Left lobe of liver (tissue), 2 donors: ENCODE measurements around the gene TBC1D24. TPM values are rescaled to one million over a fixed set of nuclear protein-coding genes. Genes with fewer than 3 reads are reported as not detected.

Source experiments
- ATAC-seq: fragments of 200-7000 bp; cut with Tn5 transposase; one replicate; pipeline ENCODE4 v1.9.1; 2020; ENCODE audit warnings: mild to moderate bottlenecking, moderate library complexity
- DNase-seq: peaks from one replicate; pipeline ENCODE4 v3.0.0-alpha.2; 2020; ENCODE audit warnings: low spot score
- total RNA-seq: library from RNA; stranded (reverse); gene quantifications from one replicate; pipeline ENCODE4 v1.2.1, GENCODE V29; 2021
- donor health status: DM: no; HTN: no; CAD: no; lungs with moderate emphysema.
- donor health status: DM: no; HTN: yes; CAD: no.

The TBC1D24 gene
- total RNA-seq, 1 donor from 2014 or later = 32.5 TPM

DNA sequence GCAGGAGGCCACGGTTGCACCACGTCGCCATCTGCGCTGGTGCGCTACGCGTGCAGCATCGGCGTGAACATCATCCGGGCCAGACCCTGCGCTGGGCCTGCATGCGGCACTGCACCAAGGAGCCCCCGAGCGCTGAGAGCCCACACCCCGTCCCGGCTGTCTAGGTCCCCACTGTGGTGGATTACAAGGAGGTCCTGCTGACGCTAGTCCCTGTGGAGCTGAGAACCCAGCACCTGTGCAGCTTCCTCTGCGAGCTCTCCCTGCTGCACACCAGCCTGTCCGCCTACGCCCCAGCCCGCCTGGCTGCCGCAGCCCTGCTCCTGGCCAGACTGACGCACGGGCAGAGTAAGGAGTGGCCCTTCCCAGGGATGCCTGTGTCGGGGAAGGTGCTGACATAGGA lies 25.8 kb upstream of the TBC1D24 start:
- DNase-seq (no peak), ATAC-seq (no peak)

DNA sequence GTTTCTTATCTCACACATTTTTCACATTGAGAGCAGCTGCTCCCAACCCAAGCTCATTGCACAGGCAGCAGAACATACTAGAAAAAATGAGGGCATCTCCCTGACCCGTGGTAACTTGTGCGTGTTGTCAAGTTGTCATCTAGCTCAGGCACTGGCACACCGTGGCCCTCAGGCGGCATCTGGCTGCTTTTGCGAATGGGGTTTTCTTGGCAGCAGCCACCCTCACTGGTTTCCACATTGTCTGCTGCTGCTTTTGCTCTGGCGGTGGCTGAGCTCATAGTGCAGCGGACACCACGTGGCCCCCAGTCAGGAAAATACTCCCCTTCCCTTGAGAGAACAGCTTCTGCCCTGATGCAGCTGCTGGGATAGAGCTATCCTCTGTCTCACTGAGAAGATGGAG lies 24.4 kb upstream of the TBC1D24 start:
- DNase-seq = no peak
- no peak for ATAC-seq

DNA sequence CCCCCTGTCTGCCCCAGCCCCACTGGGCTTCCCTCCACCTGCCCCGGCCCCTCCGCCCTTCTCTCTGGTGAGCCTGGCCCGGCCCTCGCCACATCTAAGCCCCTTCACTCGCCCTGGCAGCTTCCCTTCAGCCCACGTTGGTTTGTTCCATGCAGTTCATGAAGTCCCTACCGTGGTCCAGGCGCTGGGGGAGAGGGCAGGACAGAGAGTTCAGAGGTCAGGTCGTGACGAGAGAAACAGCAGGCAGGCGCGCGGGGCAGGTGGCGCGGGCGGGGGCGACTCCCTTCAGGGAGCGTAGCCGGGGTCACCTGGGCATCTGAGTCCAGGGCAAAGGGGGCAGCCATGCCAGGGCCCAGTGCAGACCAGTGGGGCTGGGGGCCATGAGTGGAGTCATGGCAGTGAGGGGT lies 23.9 kb upstream of the TBC1D24 start:
- no peak for DNase-seq
- ATAC-seq = no peak

DNA sequence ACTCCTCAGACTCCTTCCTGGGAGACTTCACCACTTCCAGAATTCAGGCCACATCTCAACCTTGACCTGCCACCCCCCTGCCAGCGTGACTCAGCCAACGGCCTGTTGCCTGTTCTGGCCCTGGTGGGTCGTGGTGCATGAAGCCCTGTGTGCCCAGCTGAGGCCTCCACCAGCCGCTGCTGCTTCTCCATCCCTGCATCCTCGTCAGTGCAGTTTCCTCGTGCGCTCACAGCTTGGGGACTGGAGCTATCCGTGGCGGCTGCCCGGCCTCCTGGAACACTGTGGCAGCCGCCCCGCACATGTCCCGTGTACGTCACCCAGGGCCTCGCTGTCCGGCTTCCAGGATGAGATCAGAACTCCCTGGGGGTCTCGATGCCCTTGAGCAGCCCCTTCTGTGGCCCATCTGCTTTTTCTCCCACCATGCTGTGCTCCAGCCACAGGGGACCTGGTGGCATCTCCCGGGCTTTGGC lies 23.0 kb upstream of the TBC1D24 start:
- no peak for DNase-seq
- no peak for ATAC-seq

DNA sequence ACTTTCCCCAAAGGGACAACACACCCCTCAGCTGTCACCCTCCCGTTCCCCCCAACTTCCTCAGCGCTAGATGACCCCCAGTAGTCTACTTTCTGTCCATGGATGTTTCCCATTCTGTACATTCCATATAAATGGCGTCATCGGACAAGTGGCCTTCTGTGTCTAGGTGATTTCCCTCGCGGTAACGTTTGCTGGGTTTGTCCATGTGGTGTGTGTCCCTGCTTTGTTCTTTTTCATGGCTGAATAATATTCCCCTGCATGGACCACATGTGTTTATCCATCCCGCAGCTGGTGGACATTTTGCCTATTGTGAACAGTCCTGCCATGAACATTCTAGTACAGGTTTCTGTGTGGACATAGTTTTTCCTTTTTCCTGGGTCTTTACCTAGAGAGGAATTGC lies 22.3 kb upstream of the TBC1D24 start:
- no peak for DNase-seq
- ATAC-seq = no peak

DNA sequence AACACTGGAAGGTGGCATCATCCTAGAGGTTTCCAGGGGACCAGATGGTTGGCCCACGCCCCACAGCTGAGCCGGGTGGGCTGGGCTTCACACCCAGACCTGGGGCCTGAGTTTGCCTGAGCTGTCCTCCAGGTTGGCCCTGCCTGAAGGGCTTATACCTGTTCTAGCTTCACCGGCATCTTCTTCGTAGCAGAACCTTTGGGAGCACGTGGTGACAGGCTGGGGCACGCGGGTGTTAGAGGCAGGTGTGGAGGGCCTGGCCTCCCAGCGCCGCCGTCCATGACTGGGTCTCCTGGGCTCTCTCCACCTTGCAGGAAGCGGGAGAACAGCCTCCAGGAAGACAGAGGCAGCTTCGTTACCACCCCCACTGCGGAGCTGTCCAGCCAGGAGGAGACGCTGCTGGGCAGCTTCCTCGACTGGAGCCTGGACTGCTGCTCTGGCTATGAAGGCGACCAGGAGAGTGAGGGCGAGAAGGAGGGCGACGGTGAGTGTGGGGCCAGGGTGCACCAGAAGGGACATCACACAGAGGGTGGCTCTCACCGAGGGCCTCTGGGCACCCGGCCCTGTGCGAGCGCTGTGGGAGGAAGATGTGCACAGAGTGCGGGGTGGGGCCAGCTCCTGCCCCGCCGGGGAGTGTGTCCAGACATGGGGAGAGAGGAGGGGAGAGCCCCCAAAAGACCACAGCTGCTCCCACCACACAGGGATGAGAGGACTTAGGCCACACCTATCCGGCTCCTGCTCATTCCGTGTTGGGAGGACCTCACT lies 19.7 kb upstream of the TBC1D24 start:
- DNase-seq (no peak), ATAC-seq (no peak)

DNA sequence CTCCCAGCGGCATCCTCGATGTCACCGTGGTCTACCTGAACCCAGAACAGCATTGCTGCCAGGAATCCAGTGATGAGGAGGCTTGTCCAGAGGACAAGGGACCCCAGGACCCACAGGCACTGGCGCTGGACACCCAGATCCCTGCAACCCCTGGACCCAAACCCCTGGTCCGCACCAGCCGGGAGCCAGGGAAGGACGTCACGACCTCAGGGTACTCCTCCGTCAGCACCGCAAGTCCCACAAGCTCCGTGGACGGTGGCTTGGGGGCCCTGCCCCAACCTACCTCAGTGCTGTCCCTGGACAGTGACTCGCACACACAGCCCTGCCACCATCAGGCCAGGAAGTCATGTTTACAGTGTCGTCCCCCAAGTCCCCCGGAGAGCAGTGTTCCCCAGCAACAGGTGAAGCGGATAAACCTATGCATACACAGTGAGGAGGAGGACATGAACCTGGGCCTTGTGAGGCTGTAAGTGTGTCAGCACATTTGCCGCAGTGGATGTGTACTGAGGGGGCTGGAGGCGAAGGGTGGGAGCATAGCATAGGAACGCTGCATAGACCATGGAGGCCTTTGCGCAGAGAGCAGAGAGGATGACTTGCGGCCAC lies 18.3 kb upstream of the TBC1D24 start:
- no peak for DNase-seq
- no peak for ATAC-seq

DNA sequence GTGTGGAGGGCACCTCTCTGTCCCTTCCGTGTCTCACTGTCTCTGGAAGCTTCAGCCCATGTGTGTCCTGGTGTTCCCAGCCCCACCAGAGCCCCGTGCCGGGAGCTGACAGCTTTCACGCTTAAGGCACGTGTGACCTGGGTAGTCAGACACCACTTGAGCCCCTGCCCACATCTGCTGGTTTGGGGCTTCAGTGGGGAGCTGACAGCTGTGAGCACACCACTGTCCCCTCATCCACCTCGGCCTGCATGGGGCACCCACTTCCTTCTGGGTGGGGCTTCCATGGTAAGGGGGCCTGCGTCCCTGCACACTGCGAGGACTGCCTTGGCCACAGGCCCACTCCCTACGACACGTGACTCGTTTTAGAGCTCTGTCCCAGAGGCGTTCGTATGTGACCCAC lies 17.7 kb upstream of the TBC1D24 start:
- ATAC-seq (no peak), DNase-seq (no peak)

DNA sequence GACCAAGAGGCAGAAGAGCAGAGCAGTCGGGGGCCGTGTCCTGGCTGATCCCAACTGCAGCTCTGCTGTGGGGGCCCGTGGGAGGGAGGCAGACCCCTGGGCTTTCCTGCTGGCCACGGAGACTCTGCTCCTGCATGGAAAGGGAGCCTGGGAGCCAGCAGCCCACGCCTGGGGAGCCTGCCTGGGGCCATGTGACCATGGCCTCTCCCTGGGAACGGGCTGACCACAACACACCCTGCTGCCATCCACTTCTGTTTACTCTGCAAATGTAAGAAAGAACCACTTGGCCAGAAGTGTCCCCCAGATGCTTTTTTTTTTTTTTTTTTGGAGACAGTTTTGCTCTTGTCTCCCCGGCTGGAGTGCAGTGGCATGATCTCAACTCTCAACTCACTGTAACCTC lies 17.0 kb upstream of the TBC1D24 start:
- no peak for DNase-seq

DNA sequence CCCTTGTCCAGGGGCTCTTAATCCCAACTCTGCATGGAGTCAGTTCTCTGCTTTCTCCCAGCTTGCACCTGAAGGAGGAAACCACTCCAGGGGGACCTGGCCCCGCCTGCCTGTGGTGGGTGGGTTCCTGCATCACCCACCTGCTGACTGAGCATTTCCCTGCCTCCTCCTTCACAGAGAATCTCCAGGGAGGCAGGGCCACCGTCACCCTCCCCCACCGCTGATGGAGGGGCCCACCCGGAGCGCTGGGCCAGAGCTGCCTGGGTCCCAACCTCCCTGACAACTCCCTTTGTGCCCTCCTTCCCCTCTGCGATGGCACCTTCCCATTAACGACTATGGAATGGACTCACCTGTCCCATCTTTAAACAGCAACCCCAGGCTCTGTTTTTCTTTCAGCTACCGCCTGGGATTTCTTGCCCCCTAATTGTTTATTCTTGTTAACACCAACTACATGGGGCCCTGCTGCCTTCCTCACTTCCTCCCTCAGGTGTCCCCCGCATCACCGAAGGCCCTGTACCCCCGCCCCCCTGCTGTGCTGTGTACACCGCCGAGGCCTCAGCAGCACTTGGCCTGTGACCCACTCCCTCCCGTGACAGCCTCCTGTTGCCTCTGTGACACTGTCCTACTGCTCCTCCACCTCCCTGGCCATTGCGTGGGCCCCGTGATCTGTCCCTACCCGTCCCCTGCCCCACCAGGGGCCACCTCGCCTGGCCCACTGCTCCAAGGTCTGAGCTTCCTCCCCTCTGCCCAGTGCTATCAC lies 15.9 kb upstream of the TBC1D24 start:
- no peak for ATAC-seq

More for the DNA sequence above, 17.0 kb upstream of the TBC1D24 start:
- no peak for ATAC-seq

DNA sequence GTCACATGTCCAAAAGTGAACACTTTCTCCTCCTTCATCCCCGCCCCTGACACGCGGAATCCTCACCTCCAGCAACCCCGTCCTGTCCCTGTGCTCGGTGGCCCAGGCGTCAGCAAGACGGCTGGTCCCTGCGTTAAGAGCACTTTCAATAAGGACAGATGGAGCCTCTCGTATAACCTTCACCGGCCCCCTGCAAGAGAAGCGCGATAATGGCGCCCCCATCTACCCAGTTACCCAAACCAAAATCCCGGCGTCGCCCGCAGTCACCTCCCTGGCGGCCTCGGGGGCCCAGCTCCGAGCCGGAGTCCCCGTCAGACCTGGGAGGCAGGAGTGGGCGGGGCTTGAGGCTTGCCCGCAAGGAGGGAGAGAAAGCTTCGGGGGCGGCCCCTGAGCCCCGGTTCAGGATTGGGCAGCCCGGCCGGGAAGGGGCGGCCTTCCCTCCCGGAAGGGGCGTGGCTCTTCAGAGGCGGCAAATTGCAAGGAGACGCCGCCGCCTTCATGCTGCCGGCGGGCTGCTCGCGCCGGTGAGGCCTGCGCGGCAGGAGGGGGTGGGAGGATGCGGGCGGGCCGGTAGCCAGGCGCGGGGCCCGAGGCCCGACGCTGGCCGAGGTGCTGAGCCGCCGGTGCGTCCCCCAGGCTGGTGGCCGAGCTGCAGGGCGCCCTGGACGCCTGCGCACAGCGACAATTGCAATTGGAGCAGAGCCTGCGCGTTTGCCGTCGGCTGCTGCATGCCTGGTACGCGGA lies 15.1 kb upstream of the TBC1D24 start, which contains the start of gene TEDC2:
TEDC2 (plus strand) TSS at position 463 of the 744 bp plus-strand sequence; CDS start at position 499, 36 bp downstream.
- DNase-seq (peak; percentile 95), ATAC-seq (peak; percentile 98)

More for the DNA sequence above, 15.9 kb upstream of the TBC1D24 start:
- DNase-seq = no peak

DNA sequence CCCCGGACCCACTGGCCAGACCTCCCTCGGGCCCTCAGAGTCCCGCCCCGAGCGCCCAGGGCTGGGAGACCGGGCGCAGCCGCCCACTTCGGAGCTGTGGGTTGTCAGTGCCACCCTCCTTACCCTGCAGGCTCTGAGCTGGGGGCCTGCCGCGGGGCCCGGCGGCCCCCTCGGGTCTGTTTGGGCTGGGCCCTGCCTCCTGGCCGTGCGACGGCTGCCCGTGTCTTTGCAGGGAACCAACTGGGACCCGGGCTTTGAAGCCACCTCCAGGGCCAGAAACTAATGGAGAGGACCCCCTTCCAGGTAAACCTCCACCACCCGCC lies 14.6 kb upstream of the TBC1D24 start:
- DNase-seq = no peak
- no peak for ATAC-seq

DNA sequence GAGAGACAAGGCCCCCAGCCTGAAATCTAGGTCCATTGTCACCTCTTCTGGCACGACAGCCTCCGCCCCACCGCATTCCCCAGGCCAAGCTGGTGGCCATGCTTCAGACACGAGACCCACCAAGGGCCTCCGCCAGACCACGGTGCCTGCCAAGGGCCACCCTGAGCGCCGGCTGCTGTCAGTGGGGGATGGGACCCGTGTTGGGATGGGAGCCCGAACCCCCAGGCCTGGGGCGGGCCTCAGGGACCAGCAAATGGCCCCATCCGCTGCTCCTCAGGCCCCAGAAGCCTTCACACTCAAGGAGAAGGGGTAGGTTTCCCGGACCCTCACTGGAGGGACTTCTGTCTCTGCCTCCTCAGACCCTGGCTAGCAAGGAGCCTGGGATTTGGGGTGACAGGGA lies 14.0 kb upstream of the TBC1D24 start:
- DNase-seq = no peak
- ATAC-seq = no peak

DNA sequence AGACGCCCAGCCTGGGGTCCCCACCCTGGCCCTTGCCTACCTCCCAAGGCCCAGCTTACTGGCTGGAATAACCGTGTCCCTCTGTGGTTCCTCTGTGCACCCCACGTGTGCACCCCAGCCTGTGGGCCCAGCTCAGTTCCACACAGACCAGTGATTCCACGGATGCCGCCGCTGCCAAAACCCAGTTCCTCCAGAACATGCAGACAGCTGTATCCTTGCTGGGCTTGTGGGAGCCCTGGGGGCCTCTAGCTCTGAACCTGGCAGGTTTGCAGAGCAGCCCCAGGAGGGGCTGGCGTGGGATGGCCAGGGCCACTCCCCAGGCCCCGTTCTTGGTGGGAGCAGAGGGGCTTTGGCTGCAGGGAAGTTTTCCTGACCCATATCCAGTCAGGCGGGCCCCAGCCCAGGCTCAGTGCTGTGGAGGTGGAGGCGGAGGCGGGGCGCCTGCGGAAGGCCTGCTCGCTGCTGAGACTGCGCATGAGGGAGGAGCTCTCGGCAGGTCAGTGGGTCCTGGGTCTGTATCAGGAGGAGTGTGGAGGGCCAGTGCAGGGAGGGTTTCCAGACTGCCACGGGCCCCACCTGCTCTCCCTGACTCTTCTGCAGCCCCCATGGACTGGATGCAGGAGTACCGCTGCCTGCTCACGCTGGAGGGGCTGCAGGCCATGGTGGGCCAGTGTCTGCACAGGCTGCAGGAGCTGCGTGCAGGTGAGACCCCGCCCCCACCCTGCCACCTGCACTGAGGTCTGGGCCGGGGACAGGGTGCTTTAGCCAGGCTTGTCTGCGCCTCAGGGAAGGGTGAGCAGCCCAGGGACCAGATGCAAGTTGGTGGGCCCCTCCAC lies 12.7 kb upstream of the TBC1D24 start:
- no peak for ATAC-seq
- DNase-seq = no peak

DNA sequence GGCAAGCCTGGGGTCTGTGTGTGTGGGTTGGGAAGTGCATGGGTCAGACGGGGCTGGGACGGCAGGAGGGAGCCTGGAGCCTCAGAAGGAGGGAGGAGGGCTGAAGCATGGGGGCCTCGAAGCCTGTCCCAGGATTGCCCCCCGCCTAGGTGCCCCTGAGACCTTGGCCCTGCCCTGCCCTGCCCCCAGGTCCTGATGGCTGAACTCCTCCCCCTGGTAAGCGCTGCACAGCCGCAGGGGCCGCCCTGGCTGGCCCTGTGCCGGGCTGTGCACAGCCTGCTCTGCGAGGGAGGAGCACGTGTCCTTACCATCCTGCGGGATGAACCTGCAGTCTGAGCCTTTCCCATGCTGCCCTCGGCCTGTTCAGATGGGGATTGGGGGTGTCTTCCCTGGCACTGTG lies 10.6 kb upstream of the TBC1D24 start:
- ATAC-seq = no peak
- no peak for DNase-seq

DNA sequence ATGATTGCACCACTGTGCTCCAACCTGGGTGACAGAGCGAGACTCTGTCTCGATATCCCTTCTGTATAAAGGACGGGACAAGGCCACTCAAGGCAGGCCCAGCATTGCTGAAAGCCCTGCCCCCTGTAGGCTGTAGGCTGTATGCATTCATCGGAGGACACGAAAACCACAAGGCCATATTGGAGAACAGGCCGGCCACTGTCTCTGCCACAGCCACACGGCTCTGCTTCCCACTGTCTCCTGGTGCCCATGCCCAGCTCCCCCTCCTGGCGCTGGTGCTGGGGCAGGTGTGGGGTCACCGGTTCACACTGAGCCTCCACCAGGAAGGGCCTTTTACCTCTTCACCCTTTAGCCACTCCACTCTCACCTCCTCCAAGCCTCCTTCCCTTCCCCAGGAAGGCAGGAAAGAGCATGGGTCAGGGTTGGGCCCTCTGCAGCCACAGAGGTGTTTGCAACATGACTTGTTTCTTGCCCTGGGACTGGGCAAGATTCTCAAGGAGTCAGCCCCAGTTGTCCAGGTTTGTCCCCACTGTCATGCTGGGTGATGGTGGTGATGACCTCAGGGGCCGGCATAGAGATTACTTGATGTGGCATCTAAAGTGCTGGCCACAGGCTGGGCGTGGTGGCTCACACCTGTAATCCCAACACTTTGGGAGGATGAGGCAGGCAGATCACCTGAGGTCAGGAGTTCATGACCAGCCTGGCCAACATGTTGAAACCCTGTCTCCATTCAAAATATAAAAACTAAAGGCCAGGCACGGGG lies 9.1 kb upstream of the TBC1D24 start:
- DNase-seq (no peak), ATAC-seq (no peak)

DNA sequence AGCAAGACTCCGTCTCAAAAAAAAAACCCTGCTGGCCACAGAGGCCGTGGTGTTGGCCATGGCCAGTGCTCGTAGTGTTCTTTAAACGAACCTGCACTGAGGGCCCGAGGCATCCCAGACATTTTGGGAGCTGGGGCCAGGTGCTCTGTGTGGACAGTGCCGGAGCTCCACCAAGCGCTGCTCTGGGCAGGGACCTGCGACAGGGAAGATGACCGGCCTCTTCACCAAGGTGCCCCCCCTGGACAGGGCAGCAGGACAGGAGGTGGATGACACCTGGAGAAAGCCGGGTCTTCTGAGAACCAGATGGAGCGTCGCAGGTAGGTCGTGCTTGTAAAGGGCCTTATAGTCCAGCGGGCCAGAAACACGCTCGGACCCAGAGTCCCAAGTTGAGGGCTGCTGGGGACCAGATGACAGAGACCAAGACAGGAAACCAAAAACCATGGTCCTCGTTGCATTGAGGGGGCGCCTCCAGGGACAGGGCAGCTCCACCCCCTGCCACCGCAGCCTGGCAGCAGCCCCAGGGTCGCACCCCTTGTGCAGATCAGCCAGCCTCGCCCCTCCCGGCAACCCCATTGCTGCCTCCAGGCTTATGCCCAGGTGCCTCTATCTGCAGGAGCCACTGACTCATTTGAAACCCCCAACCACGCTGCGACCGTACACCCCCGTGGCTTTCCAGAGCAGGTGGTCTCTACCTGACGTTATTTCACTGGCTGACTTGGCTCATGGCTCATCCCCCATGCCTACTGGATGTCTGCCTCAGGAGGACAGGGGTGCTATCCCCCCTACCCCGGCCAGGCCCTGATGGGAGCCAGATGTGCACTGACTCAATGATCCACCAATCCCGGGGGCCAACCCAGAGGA lies 8.0 kb upstream of the TBC1D24 start:
- ATAC-seq = no peak
- DNase-seq = peak; percentile 47

DNA sequence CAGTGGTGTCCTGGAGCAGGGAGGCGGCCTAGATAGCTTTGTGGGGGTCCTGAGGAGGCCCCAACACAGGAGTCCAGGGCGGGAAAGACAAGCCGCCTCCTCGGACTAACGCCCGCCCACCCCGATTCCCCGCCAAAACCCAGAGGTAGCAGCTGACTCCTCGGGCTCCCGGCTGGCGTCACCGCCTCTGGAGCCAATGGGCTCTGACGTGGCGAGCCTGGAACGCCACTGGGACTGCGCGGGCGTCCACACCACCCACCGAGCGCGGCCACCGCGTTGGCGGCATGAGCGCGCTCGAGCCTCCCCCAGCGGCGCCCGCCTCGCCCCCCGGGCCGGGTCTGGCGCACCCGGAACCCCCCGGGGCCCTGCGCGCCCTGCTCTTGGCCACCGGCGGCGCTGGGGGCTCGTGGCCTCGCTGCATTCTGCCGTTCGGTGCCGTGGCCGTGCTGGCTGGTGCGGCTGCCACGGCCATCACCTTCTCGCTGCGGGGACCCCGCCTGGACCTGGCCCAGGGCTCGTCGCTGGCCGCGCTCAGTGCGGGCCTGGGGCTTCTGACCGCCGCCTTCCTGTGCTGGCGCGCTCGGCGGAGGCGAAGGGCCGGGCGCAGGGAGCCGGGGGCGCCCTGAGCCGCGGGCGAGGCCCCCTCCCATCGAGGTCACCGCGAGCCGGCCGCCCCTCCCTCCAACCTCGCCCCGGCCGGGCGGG lies 7.2 kb upstream of the TBC1D24 start:
- ATAC-seq (peak; percentile 25), DNase-seq (peak; percentile 67)
